Body of pancreas (tissue), 4 donors: ENCODE measurements around the gene DCAF4. TPM values are rescaled to one million over a fixed set of nuclear protein-coding genes. Genes with fewer than 3 reads are reported as not detected.
A peak's percentile ranks its signal among the peaks of the same experiment; 100 is the strongest.

Source experiments
- ATAC-seq: fragments of 150-250 bp; one replicate; pipeline ENCODE4 v1.9.1; 2016
- DNase-seq, 4 donors: peaks; one replicate each; pipeline ENCODE4 v3.0.0-alpha.2; 2019
- H3K27ac ChIP-seq, 4 donors: fragments of 200-600 bp; sonication (generic); 1 replicate in 3 of 4; 2 replicates in 1 of 4; pipeline versions ENCODE4 v1.5.1 to v1.6.1; 2016 to 2019; ENCODE audit warnings: mild to moderate bottlenecking in 1 of 4, mixed read lengths in 1 of 4, moderate library complexity in 1 of 4
- H3K27me3 ChIP-seq, 2 donors: fragments of 200-600 bp; sonication (generic); one replicate each; pipeline ENCODE4 v1.6.0; 2016; ENCODE audit warnings: mild to moderate bottlenecking in 1 of 2
- H3K36me3 ChIP-seq, 2 donors: fragments of 200-600 bp; sonication (generic); replicated peaks in 1 of 2; 2 replicates each; pipeline ENCODE4 v1.5.1; 2016; ENCODE audit warnings: low read depth in 2 of 2; ENCODE audit not compliant: insufficient read depth in 1 of 2
- H3K4me1 ChIP-seq: fragments of 200-600 bp; sonication (generic); one replicate; pipeline ENCODE4 v1.6.0; 2016
- H3K4me3 ChIP-seq, 2 donors: fragments of 200-600 bp; sonication (generic); 1 replicate in 1 of 2; 2 replicates in 1 of 2; pipeline ENCODE4 v1.5.1; 2016 to 2019
- H3K9me3 ChIP-seq, 3 donors: fragments of 200-600 bp; sonication (generic); 1 replicate in 2 of 3; 2 replicates in 1 of 3; pipeline ENCODE4 v1.5.1; 2016
- CTCF ChIP-seq, 7 experiments: fragments of 450-650 bp in 4 of 7; fragments of 200-600 bp in 3 of 7; sonication (generic) in 3 of 7; IDR thresholded peaks; one replicate each; pipeline ENCODE4 v1.5.1; 2016 to 2019; ENCODE audit warnings: antibody characterized with exemption in 7 of 7
- POLR2A ChIP-seq, 3 donors: fragments of 450-650 bp; IDR thresholded peaks; one replicate each; pipeline ENCODE4 v1.6.1; 2016; ENCODE audit warnings: antibody characterized with exemption in 3 of 3, mild to moderate bottlenecking in 2 of 3
- WGBS, 2 donors: methylation state at CpG; one replicate each; pipeline ENCODE4 v1.1.5; 2017; 5-methylcytosine and 5-hydroxymethylcytosine counted together
- intact Hi-C: fragments of 100-400 bp; cut with DNase I; formaldehyde crosslinking; loops from one replicate; pipeline ENCODE4 v1.15.1; 2023
- total RNA-seq, 2 donors: library from RNA; depleted of rRNA; stranded (reverse); fragments of >200 nt; gene quantifications; one replicate each; pipeline ENCODE4 v1.1.0, GENCODE V29; 2016

The DCAF4 gene
- total RNA-seq, 2 donors from 2014 or later: 10.4 to 39.2 TPM

GRCh38 chr14:72893636-72894322 is 32.5 kb upstream of the DCAF4 start, which contains the start of gene DPF3:
Gene DPF3 (minus strand): TSS chr14:72894101. CDS start chr14:72894088, 13 bp downstream.
- Histone ChIP-seq H3K27me3 (no peaks in the 10 kb centered on the region), H3K36me3 (no peaks in the 10 kb centered on the region), H3K27ac (peak within 1 kb of the TSS in 3 of 4 donors; percentile 59 to 66 (median 63)), H3K4me3 (peak within 1 kb of the TSS; percentile 41 to 63), H3K9me3 (no peaks in the 10 kb centered on the region), H3K4me1 (peaks cover 29% of the 10 kb centered on the region)
- intact Hi-C loops: no loop called here
- 0% methylated on average over 20 to 41 of the region's 54 CpGs for WGBS, 2 donors
- TF ChIP-seq CTCF (IDR thresholded peaks at IDR 0.05): no peak
- TF ChIP-seq POLR2A (IDR thresholded peaks at IDR 0.05): peak in 2 of 3 donors; percentile 25 to 40
- DNase-seq (peak; percentile 96 to 98 (median 97)), ATAC-seq (peak; percentile 99)

GRCh38 chr14:72894323-72894622 is 32.0 kb upstream of the DCAF4 start:
- no peaks in the 10 kb centered on the region for H3K9me3 ChIP-seq
- intact Hi-C loops: no loop called here
- DNase-seq (no peak), ATAC-seq (no peak)
- peak overlapping the region; percentile 4 to 63 for H3K4me3 ChIP-seq
- peak overlapping the region in 3 of 4 donors; percentile 59 to 66 (median 63) for H3K27ac ChIP-seq
- H3K27me3 ChIP-seq: no peaks in the 10 kb centered on the region
- peaks cover 29% of the 10 kb centered on the region for H3K4me1 ChIP-seq
- no peaks in the 10 kb centered on the region for H3K36me3 ChIP-seq
- TF ChIP-seq POLR2A (IDR thresholded peaks at IDR 0.05): no peak
- no peak for TF ChIP-seq CTCF (IDR thresholded peaks at IDR 0.05)
- WGBS, 2 donors: 0 to 1% methylated on average over 11 of the region's 11 CpGs

GRCh38 chr14:72894623-72895378 is 31.5 kb upstream of the DCAF4 start:
- intact Hi-C loops: no loop called here
- DNase-seq: peak; percentile 33 to 57 (median 39)
- Histone ChIP-seq H3K4me1 (peaks cover 29% of the 10 kb centered on the region), H3K9me3 (no peaks in the 10 kb centered on the region), H3K27ac (peak overlapping the region in 3 of 4 donors; percentile 59 to 66 (median 63)), H3K36me3 (no peaks in the 10 kb centered on the region), H3K4me3 (peak overlapping the region; percentile 4 to 63), H3K27me3 (no peaks in the 10 kb centered on the region)
- 0 to 1% methylated on average over 24 to 25 of the region's 25 CpGs for WGBS, 2 donors
- TF ChIP-seq POLR2A (IDR thresholded peaks at IDR 0.05): peak in 1 of 3 donors; percentile 19
- no peak for TF ChIP-seq CTCF (IDR thresholded peaks at IDR 0.05)
- peak; percentile 36 for ATAC-seq

GRCh38 chr14:72898448-72898847 is 27.8 kb upstream of the DCAF4 start:
- 62 to 67% methylated on average over 3 of the region's 3 CpGs for WGBS, 2 donors
- TF ChIP-seq POLR2A (IDR thresholded peaks at IDR 0.05): no peak
- no peak for TF ChIP-seq CTCF (IDR thresholded peaks at IDR 0.05)
- Histone ChIP-seq H3K27ac (no peak overlapping the region), H3K9me3 (no peaks in the 10 kb centered on the region), H3K4me1 (peaks cover 14% of the 10 kb centered on the region), H3K36me3 (no peaks in the 10 kb centered on the region), H3K27me3 (no peaks in the 10 kb centered on the region), H3K4me3 (no peak overlapping the region)
- intact Hi-C loops: no loop called here
- no peak for DNase-seq
- ATAC-seq: no peak
